PC-3 (cell line): ENCODE measurements around the gene PAH. TPM values are rescaled to one million over a fixed set of nuclear protein-coding genes. Genes with fewer than 3 reads are reported as not detected.

Experiments
- ATAC-seq: fragments of 200-7000 bp; cut with Tn5 transposase; 2 replicates; pipeline ENCODE4 v1.9.1; 2020; ENCODE audit warnings: mild to moderate bottlenecking, moderate library complexity
- BruUV-seq: library from RNA; stranded (reverse); fragments of 400-500 nt; replicated peaks from 2 replicates; lab custom pipeline; 2021; lab: Mats Ljungman, UMichigan
- CTCF ChIA-PET: fragments of 300-600 bp; sonication (Branson Sonifier 250); formaldehyde crosslinking; loops from one replicate; lab custom pipeline; 2022; ENCODE audit warnings: antibody characterized with exemption; lab: Charles Lee
- POLR2A ChIA-PET: fragments of 300-600 bp; sonication (Branson Sonifier 250); formaldehyde crosslinking; loops from one replicate; lab custom pipeline; 2022; ENCODE audit warnings: antibody characterized with exemption; ENCODE audit not compliant: unreplicated experiment; lab: Charles Lee
- DNase-seq: peaks from one replicate; pipeline ENCODE4 v3.0.0-alpha.2; 2015
- H2AFZ ChIP-seq: fragments of 300-600 bp; sonication (generic); 2 replicates; pipeline ENCODE4 v1.6.0; 2016; ENCODE audit warnings: antibody characterized with exemption, low read length
- H3F3A ChIP-seq: fragments of 300-600 bp; sonication (generic); one replicate; pipeline ENCODE4 v1.6.0; 2017; ENCODE audit warnings: antibody characterized with exemption, low read length, control low read depth, mild to moderate bottlenecking; ENCODE audit not compliant: unreplicated experiment
- H3K27ac ChIP-seq: fragments of 300-600 bp; sonication (generic); 2 replicates; pipeline ENCODE4 v1.5.1; 2016; ENCODE audit warnings: mild to moderate bottlenecking, low read length
- H3K27me3 ChIP-seq: fragments of 300-600 bp; sonication (generic); 2 replicates; pipeline ENCODE4 v1.6.1; 2016; ENCODE audit warnings: low read length, mixed read lengths
- H3K36me3 ChIP-seq: fragments of 300-600 bp; sonication (generic); 2 replicates; pipeline ENCODE4 v1.6.1; 2016; ENCODE audit warnings: low read depth, mixed run types, low read length, mixed read lengths
- H3K4me1 ChIP-seq: fragments of 300-600 bp; sonication (generic); 2 replicates; pipeline ENCODE4 v1.5.1; 2016; ENCODE audit warnings: low read length; ENCODE audit not compliant: insufficient read depth
- H3K4me2 ChIP-seq: fragments of 300-600 bp; sonication (generic); 2 replicates; pipeline ENCODE4 v1.6.0; 2016; ENCODE audit warnings: low read length
- H3K4me3 ChIP-seq: fragments of 300-600 bp; sonication (generic); 2 replicates; pipeline ENCODE4 v1.5.1; 2016; ENCODE audit warnings: mild to moderate bottlenecking, low read length, mixed read lengths
- H3K79me2 ChIP-seq: fragments of 300-600 bp; sonication (generic); 2 replicates; pipeline ENCODE4 v1.6.1; 2017; ENCODE audit warnings: low read length, mixed read lengths
- H3K9ac ChIP-seq: fragments of 300-600 bp; sonication (generic); 2 replicates; pipeline ENCODE4 v1.6.0; 2016; ENCODE audit warnings: mild to moderate bottlenecking, low read length
- H3K9me2 ChIP-seq: fragments of 300-600 bp; sonication (generic); replicated peaks from 2 replicates; pipeline ENCODE4 v1.6.1; 2016; ENCODE audit warnings: mixed run types, low read length, mixed read lengths
- H3K9me3 ChIP-seq: fragments of 300-600 bp; sonication (generic); 2 replicates; pipeline ENCODE4 v1.6.1; 2016; ENCODE audit warnings: low read length, mixed read lengths
- H4K20me1 ChIP-seq: fragments of 300-600 bp; sonication (generic); 2 replicates; pipeline ENCODE4 v1.6.1; 2016; ENCODE audit warnings: low read length, mixed read lengths
- EZH2 ChIP-seq: fragments of 300-600 bp; sonication (generic); IDR thresholded peaks from one replicate; pipeline ENCODE4 v1.6.1; 2017; ENCODE audit warnings: antibody characterized with exemption, mild to moderate bottlenecking, low read length; ENCODE audit not compliant: unreplicated experiment
- EZH2phosphoT487 ChIP-seq: fragments of 300-600 bp; sonication (generic); IDR thresholded peaks from 2 replicates; pipeline ENCODE4 v1.6.1; 2018; ENCODE audit warnings: mild to moderate bottlenecking, antibody characterized with exemption, low read length, borderline replicate concordance
- intact Hi-C: fragments of 100-400 bp; cut with micrococcal nuclease; formaldehyde crosslinking; loops from 2 replicates; pipeline ENCODE4 v1.9.0; 2023
- total RNA-seq: library from RNA; depleted of rRNA; stranded (reverse); fragments of >200 nt; gene quantifications from 2 replicates; pipeline ENCODE4 v1.2.3, GENCODE V29; 2014
- TF ChIP-seq, protein P1 (sequence below): fragments of 300-600 bp; sonication (generic); conservative IDR thresholded peaks from 2 replicates; pipeline ENCODE4 v1.5.1; 2017; ENCODE audit warnings: antibody characterized with exemption, low read depth, mild to moderate bottlenecking, low read length

PAH gene
- total RNA-seq, 1 experiment from 2014 or later: not detected

- Histone ChIP-seq H3K36me3 (no peaks in the 10 kb centered on the region), H3F3A (no peaks in the 10 kb centered on the region), H3K79me2 (no peaks in the 10 kb centered on the region), H3K9me3 (peaks cover 4% of the 10 kb centered on the region; the same call in 1 of the 2 replicates), H3K4me2 (no peak overlapping the region), H3K4me1 (no peaks in the 10 kb centered on the region), H3K4me3 (no peak overlapping the region), H3K27me3 (peaks cover 56% of the 10 kb centered on the region), H3K9me2 (no peaks in the 10 kb centered on the region), H2AFZ (no peak overlapping the region), H3K27ac (no peak overlapping the region), H3K9ac (no peak overlapping the region), H4K20me1 (no peaks in the 10 kb centered on the region)
- intact Hi-C loops: no loop called here
- ChIA-PET CTCF (no interaction called here), POLR2A (no interaction called here)
- TF ChIP-seq EZH2phosphoT487 (no peak), EZH2 (no peak)
- TF ChIP-seq, protein P1, sequence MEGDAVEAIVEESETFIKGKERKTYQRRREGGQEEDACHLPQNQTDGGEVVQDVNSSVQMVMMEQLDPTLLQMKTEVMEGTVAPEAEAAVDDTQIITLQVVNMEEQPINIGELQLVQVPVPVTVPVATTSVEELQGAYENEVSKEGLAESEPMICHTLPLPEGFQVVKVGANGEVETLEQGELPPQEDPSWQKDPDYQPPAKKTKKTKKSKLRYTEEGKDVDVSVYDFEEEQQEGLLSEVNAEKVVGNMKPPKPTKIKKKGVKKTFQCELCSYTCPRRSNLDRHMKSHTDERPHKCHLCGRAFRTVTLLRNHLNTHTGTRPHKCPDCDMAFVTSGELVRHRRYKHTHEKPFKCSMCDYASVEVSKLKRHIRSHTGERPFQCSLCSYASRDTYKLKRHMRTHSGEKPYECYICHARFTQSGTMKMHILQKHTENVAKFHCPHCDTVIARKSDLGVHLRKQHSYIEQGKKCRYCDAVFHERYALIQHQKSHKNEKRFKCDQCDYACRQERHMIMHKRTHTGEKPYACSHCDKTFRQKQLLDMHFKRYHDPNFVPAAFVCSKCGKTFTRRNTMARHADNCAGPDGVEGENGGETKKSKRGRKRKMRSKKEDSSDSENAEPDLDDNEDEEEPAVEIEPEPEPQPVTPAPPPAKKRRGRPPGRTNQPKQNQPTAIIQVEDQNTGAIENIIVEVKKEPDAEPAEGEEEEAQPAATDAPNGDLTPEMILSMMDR: no peak
- ATAC-seq: no peak
- DNase-seq: no peak
- no TSS peak for BruUV-seq
Observed at GRCh38 chr12:102965281-102966155, 48.5 kb upstream of the PAH start.

DNA sequence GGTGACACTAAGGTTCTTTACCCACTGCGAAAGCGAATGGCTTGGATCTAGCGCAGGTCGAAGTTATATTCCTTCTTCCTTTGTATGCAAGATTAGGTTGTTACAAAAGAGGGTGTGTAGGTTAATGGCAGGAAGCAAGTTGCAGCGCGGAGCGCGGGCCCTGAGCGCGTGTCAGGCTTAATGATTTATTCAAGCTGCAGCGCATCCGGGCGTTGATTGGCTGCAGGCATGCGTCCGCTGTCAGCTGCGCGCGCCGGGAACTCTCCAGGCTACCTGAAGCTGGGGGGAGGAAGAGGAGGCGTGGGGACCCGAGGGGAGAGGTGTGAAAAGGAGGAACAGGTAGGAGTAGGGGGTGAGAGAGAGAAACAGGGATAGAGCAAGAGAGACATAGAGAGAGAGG, 47.8 kb upstream of the PAH start:
- H3K4me2 ChIP-seq: no peak overlapping the region
- H2AFZ ChIP-seq: no peak overlapping the region
- H4K20me1 ChIP-seq: no peaks in the 10 kb centered on the region
- no peaks in the 10 kb centered on the region for H3K9me2 ChIP-seq
- DNase-seq: no peak
- peaks cover 4% of the 10 kb centered on the region; the same call in 1 of the 2 replicates for H3K9me3 ChIP-seq
- BruUV-seq: no TSS peak
- intact Hi-C loops: no loop called here
- no peaks in the 10 kb centered on the region for H3K79me2 ChIP-seq
- H3K27me3 ChIP-seq: peaks cover 62% of the 10 kb centered on the region
- H3F3A ChIP-seq: no peaks in the 10 kb centered on the region
- no peak overlapping the region for H3K4me3 ChIP-seq
- H3K27ac ChIP-seq: no peak overlapping the region
- H3K36me3 ChIP-seq: no peaks in the 10 kb centered on the region
- H3K4me1 ChIP-seq: no peaks in the 10 kb centered on the region
- no peak for ATAC-seq
- TF ChIP-seq EZH2phosphoT487: no peak
- TF ChIP-seq EZH2: no peak
- TF ChIP-seq, protein P1: no peak
- ChIA-PET CTCF (no interaction called here), POLR2A (no interaction called here)
- H3K9ac ChIP-seq: no peak overlapping the region

GRCh38 chr12:102963796-102964195, 46.8 kb upstream of the PAH start:
- POLR2A ChIA-PET: no interaction called here
- intact Hi-C loops: no loop called here
- no peaks in the 10 kb centered on the region for H3K79me2 ChIP-seq
- H3K9me3 ChIP-seq: peaks cover 4% of the 10 kb centered on the region; the same call in 1 of the 2 replicates
- no peak overlapping the region for H3K27ac ChIP-seq
- peaks cover 73% of the 10 kb centered on the region for H3K27me3 ChIP-seq
- CTCF ChIA-PET: no interaction called here
- no peaks in the 10 kb centered on the region for H4K20me1 ChIP-seq
- no peaks in the 10 kb centered on the region for H3K36me3 ChIP-seq
- no peak overlapping the region for H3K4me3 ChIP-seq
- H3K9ac ChIP-seq: no peak overlapping the region
- no TSS peak for BruUV-seq
- no peaks in the 10 kb centered on the region for H3F3A ChIP-seq
- no peaks in the 10 kb centered on the region for H3K4me1 ChIP-seq
- TF ChIP-seq EZH2 (no peak), EZH2phosphoT487 (no peak)
- TF ChIP-seq, protein P1: no peak
- no peak overlapping the region for H3K4me2 ChIP-seq
- ATAC-seq (no peak), DNase-seq (no peak)
- H3K9me2 ChIP-seq: no peaks in the 10 kb centered on the region
- no peak overlapping the region for H2AFZ ChIP-seq
